HepG2 (cell line): ENCODE results near the gene ARIH2. TPM values are rescaled to one million over a fixed set of nuclear protein-coding genes. Genes with fewer than 3 reads are reported as not detected.

Experiments
- ESRRA ChIP-seq: sonication (generic); formaldehyde crosslinking; IDR thresholded peaks from 2 replicates; pipeline ENCODE4 v1.5.1; 2020; ENCODE audit warnings: mild to moderate bottlenecking, low read depth, missing genetic modification reagents
- ETV6 ChIP-seq: sonication (generic); formaldehyde crosslinking; conservative IDR thresholded peaks from 2 replicates; pipeline ENCODE4 v1.4.0; 2020; ENCODE audit warnings: missing genetic modification reagents
- FOXK1 ChIP-seq: sonication (generic); formaldehyde crosslinking; IDR thresholded peaks from 2 replicates; pipeline ENCODE4 v1.4.0; 2020; ENCODE audit warnings: low read depth, missing genetic modification reagents, borderline replicate concordance
- KLF6 ChIP-seq: IDR thresholded peaks from 2 replicates; pipeline ENCODE4 v1.8.0; 2016; ENCODE audit warnings: missing biosample characterization, missing genetic modification reagents
- MAFF ChIP-seq: IDR thresholded peaks from 2 replicates; pipeline ENCODE4 v1.6.1; 2011; ENCODE audit warnings: low read depth, low read length, improper control_type of control experiment
- MLXIP ChIP-seq: sonication (generic); formaldehyde crosslinking; IDR thresholded peaks from 2 replicates; pipeline ENCODE4 v1.9.0; 2021; ENCODE audit warnings: missing genetic modification reagents, borderline replicate concordance
- NCOA1 ChIP-seq: sonication (generic); formaldehyde crosslinking; IDR thresholded peaks from 2 replicates; pipeline ENCODE4 v1.9.0; 2021; ENCODE audit warnings: missing genetic modification reagents
- NR1H2 ChIP-seq: sonication (generic); formaldehyde crosslinking; IDR thresholded peaks from 2 replicates; pipeline ENCODE4 v1.8.1; 2022; ENCODE audit warnings: low read depth, missing genetic modification reagents, borderline replicate concordance
- RXRA ChIP-seq: sonication (generic); formaldehyde crosslinking; IDR thresholded peaks from 2 replicates; pipeline ENCODE4 v1.5.1; 2020; ENCODE audit warnings: missing genetic modification reagents
- SATB2 ChIP-seq: sonication (generic); formaldehyde crosslinking; IDR thresholded peaks from 2 replicates; pipeline ENCODE4 v1.5.0; 2020; ENCODE audit warnings: missing genetic modification reagents
- SRF ChIP-seq: IDR thresholded peaks from 2 replicates; pipeline ENCODE4 v1.6.1; 2011; ENCODE audit warnings: mild to moderate bottlenecking, low read depth, low read length, moderate library complexity
- TCF7L2 ChIP-seq: IDR thresholded peaks from 2 replicates; pipeline ENCODE4 v1.6.1; 2011; ENCODE audit warnings: mild to moderate bottlenecking, low read depth, low read length, moderate library complexity
- ZBED4 ChIP-seq: sonication (generic); formaldehyde crosslinking; IDR thresholded peaks from 2 replicates; pipeline ENCODE4 v1.4.0; 2020; ENCODE audit warnings: missing genetic modification reagents, borderline replicate concordance
- ZFP36L2 ChIP-seq: sonication (generic); formaldehyde crosslinking; IDR thresholded peaks from 2 replicates; pipeline ENCODE4 v1.4.0; 2020; ENCODE audit warnings: missing genetic modification reagents
- ZNF333 ChIP-seq: sonication (generic); formaldehyde crosslinking; IDR thresholded peaks from 2 replicates; pipeline ENCODE4 v1.4.0; 2020; ENCODE audit warnings: mild to moderate bottlenecking, missing genetic modification reagents, borderline replicate concordance
- ZNF446 ChIP-seq: sonication (generic); formaldehyde crosslinking; IDR thresholded peaks from 2 replicates; pipeline ENCODE4 v1.5.0; 2020; ENCODE audit warnings: mild to moderate bottlenecking, missing genetic modification reagents
- ZNF564 ChIP-seq: sonication (generic); formaldehyde crosslinking; IDR thresholded peaks from 2 replicates; pipeline ENCODE4 v1.8.1; 2023; ENCODE audit warnings: mild to moderate bottlenecking, missing genetic modification reagents
- ZNF782 ChIP-seq: sonication (generic); formaldehyde crosslinking; IDR thresholded peaks from 2 replicates; pipeline ENCODE4 v1.4.0; 2020; ENCODE audit warnings: missing genetic modification reagents, mild to moderate bottlenecking, borderline replicate concordance
- polyA plus RNA-seq, 8 experiments: library from polyadenylated mRNA; depleted of rRNA in 3 of 8; stranded (reverse) in 7 of 8; unstranded in 1 of 8; fragments of >200 nt; fragmentation: Illumina TruSeq in 4 of 8; extraction: Trizol in 4 of 8; gene quantifications; 2 replicates each; pipeline versions ENCODE4 v1.2.1 to v1.2.3, GENCODE V29; 2011 to 2016; ENCODE audit warnings: low read depth in 4 of 8, missing spikeins in 1 of 8, mixed read lengths in 1 of 8; ENCODE audit not compliant: insufficient read depth in 1 of 8
- total RNA-seq, 5 experiments: library from RNA; depleted of rRNA; stranded (reverse); fragments of >200 nt; fragmentation: Illumina TruSeq; extraction: Trizol; gene quantifications; 2 replicates each; pipeline ENCODE4 v1.2.3, GENCODE V29; 2016; ENCODE audit warnings: low read depth in 1 of 5
- TF ChIP-seq, protein P1 (sequence below): sonication (generic); formaldehyde crosslinking; IDR thresholded peaks from 2 replicates; pipeline ENCODE4 v1.8.0; 2022; ENCODE audit warnings: mild to moderate bottlenecking, missing genetic modification reagents, borderline replicate concordance

The ARIH2 gene
- total and polyA plus RNA-seq, 2 of the 13 experiments (the other 11 are each of a cell fraction or from before 2014, with no cell fraction given): 64.8 to 83.3 TPM

- TF ChIP-seq ZBED4 (CRISPR knock-in tag) (no peak; the same call in 1 of the 2 replicates), ZNF446 (CRISPR knock-in tag) (no peak), ETV6 (no peak), ESRRA (0 out of 2 replicates have a peak, but pooled peaks have one; percentile 16), KLF6 (0 out of 2 replicates have a peak, but pooled peaks have one; percentile 46), SRF (no peak), NR1H2 (no peak), ZNF333 (CRISPR knock-in tag) (no peak), NCOA1 (CRISPR knock-in tag) (peak; percentile 77), FOXK1 (peak; percentile 65; the same call in 1 of the 2 replicates), MAFF (no peak), SATB2 (CRISPR knock-in tag) (no peak), ZFP36L2 (CRISPR knock-in tag) (no peak), ZNF564 (CRISPR knock-in tag) (peak; percentile 44; the same call in 1 of the 2 replicates), RXRA (no peak; the same call in 1 of the 2 replicates), ZNF782 (CRISPR knock-in tag) (no peak), MLXIP (CRISPR knock-in tag) (no peak), TCF7L2 (no peak)
- TF ChIP-seq, protein P1, sequence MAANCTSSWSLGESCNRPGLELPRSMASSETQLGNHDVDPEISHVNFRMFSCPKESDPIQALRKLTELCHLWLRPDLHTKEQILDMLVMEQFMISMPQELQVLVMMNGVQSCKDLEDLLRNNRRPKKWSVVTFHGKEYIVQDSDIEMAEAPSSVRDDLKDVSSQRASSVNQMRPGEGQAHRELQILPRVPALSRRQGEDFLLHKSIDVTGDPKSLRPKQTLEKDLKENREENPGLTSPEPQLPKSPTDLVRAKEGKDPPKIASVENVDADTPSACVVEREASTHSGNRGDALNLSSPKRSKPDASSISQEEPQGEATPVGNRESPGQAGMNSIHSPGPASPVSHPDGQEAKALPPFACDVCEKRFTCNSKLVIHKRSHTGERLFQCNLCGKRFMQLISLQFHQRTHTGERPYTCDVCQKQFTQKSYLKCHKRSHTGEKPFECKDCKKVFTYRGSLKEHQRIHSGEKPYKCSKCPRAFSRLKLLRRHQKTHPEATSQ (CRISPR knock-in tag): no peak
These were observed 20.9 kb upstream of the ARIH2 start (continued) for GRCh38 chr3:48897460-48898376.
